Measurements from ENCODE around the gene RETN.

DNA sequence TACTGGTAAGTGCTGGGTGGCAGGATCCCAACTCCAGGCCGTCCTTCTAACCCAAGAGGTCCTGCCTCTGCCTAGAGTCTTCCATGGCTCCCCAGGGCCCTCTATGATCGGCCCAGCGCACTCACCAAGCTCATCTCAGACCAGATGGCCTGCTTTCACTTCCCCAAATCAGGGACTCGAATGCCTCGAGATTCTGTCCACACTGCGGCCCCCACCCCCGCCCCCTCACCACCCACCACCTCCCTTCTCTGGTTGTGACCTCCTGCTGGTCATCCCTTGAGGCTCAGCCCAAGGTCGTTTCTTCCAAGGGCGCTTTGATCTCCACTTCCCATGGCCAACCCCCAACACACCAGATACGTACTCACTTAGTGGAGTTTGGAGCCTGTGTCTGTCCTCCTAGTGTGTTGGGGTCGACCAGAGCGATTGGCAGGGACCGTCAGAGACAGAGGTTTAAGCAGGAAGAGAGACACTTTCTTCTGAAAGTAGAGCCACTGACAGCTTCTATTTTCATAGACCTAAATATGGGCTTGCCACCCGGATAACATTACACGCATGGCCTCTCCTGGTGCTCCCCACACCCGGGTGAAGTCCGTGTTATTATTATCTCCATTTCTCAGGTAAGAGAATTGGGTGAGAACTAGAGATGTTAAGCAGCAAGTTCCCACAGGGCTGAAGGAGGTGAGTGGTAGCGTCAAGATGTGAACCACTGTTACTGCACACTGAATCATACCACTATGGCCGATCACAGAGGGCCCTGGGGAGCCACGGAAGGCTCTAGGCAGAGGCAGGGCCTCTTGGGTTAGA is 33.0 kb downstream of the RETN start, which contains the start of gene FCER2:
- TF ChIP-seq, protein P1, sequence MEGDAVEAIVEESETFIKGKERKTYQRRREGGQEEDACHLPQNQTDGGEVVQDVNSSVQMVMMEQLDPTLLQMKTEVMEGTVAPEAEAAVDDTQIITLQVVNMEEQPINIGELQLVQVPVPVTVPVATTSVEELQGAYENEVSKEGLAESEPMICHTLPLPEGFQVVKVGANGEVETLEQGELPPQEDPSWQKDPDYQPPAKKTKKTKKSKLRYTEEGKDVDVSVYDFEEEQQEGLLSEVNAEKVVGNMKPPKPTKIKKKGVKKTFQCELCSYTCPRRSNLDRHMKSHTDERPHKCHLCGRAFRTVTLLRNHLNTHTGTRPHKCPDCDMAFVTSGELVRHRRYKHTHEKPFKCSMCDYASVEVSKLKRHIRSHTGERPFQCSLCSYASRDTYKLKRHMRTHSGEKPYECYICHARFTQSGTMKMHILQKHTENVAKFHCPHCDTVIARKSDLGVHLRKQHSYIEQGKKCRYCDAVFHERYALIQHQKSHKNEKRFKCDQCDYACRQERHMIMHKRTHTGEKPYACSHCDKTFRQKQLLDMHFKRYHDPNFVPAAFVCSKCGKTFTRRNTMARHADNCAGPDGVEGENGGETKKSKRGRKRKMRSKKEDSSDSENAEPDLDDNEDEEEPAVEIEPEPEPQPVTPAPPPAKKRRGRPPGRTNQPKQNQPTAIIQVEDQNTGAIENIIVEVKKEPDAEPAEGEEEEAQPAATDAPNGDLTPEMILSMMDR (IDR thresholded peaks at IDR 0.05) = no peak
- TF ChIP-seq EP300 (IDR thresholded peaks at IDR 0.05) = no peak

Measured in tibial nerve (tissue), 4 donors.